Measurements from ENCODE around the gene SMIM30. TPM values are rescaled to one million over a fixed set of nuclear protein-coding genes. Genes with fewer than 3 reads are reported as not detected.
"Not testable (repeated sequence)": the region's sequence is repeated elsewhere in the genome, so short reads cannot be mapped to it uniquely, and the experiment has no call there.

Gene SMIM30
- total RNA-seq, 1 donor from 2014 or later, result 148 TPM

DNA sequence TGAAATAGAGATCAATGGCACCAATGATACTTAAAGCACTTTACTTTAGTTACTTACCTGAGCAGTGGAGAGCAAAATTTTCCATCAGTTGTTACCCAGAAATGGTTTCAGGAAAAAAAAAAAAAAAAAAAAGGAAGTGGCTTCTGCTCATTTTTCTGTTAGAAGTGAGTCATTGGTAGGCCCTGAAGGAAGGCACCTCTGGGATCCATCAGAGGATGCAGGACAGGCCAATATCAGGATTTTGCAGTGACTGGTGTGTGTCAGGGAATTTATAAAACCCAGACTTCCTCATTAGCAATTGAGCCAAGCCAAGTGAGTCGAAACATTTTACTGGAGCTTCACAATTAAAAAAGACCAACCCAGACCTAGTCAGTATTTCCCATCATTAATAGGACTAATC is 2.3 kb upstream of the SMIM30 start:
- no peaks in the 10 kb centered on the region for H3K9me3 ChIP-seq (replicated peaks)
- TF ChIP-seq, protein P1, sequence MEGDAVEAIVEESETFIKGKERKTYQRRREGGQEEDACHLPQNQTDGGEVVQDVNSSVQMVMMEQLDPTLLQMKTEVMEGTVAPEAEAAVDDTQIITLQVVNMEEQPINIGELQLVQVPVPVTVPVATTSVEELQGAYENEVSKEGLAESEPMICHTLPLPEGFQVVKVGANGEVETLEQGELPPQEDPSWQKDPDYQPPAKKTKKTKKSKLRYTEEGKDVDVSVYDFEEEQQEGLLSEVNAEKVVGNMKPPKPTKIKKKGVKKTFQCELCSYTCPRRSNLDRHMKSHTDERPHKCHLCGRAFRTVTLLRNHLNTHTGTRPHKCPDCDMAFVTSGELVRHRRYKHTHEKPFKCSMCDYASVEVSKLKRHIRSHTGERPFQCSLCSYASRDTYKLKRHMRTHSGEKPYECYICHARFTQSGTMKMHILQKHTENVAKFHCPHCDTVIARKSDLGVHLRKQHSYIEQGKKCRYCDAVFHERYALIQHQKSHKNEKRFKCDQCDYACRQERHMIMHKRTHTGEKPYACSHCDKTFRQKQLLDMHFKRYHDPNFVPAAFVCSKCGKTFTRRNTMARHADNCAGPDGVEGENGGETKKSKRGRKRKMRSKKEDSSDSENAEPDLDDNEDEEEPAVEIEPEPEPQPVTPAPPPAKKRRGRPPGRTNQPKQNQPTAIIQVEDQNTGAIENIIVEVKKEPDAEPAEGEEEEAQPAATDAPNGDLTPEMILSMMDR (IDR thresholded peaks at IDR 0.05; ENCODE audit: borderline replicate concordance), result no peak
- intact Hi-C loops (cut with micrococcal nuclease), result no loop called here
- no peak overlapping the region for H3K4me3 ChIP-seq
- peaks cover 8% of the 10 kb centered on the region for H3K36me3 ChIP-seq
- peaks cover 24% of the 10 kb centered on the region for H3K4me1 ChIP-seq
- DNase-seq, result no peak
- no peaks in the 10 kb centered on the region for H3K27me3 ChIP-seq (ENCODE audit: low read depth)
- H3K27ac ChIP-seq (replicated peaks), result no peak overlapping the region

DNA sequence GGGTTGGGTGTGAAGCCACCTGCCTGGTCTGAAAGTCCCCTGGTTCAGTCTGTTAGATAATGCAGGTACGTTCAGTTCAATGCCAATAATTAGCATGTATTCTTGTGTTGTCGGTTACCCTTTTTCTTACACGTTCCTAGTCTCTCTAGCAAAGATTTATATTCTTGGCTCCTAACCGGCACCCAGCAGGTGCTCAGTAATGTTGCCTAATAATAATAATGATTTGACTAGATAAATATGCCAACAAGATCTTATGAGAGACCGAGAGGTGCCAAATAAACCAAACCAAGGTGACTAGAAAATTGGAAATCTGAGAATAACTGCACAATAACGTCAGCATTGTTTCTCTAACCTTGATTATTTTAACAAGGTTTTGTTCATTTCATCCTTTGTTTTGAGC is 1.1 kb upstream of the SMIM30 start:
- intact Hi-C loops (cut with micrococcal nuclease), result no loop called here
- Histone ChIP-seq H3K27ac (replicated peaks) (no peak overlapping the region), H3K36me3 (peaks cover 16% of the 10 kb centered on the region), H3K4me1 (peaks cover 36% of the 10 kb centered on the region), H3K9me3 (replicated peaks) (no peaks in the 10 kb centered on the region), H3K27me3 (ENCODE audit: low read depth) (no peaks in the 10 kb centered on the region), H3K4me3 (peak overlapping the region; percentile 79)
- TF ChIP-seq, protein P1 (IDR thresholded peaks at IDR 0.05; ENCODE audit: borderline replicate concordance), result no peak
- no peak for DNase-seq

DNA sequence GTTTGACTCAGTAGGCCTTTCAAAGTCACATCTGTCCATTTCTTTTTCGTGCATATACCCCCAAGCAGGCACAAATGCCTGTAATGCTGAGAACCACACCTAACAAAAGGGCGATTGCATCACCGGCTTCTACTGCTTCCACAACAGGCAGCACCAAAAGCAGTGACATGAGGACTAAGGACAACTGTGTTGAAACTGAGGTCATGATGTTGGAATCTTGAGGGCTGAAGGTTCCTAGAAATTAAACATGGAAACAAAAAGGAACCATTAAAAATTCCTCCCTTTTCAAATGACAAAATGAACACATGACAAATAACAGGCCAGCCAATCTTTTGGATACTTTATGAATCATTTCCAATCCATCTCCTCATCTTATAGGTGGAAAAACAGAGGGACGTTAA is 980 bp downstream of the SMIM30 start:
- Histone ChIP-seq H3K27ac (replicated peaks) (peak overlapping the region; percentile 91), H3K4me3 (peak overlapping the region; percentile 79), H3K4me1 (peaks cover 41% of the 10 kb centered on the region), H3K36me3 (peaks cover 16% of the 10 kb centered on the region)
- H3K27me3 ChIP-seq (ENCODE audit: low read depth); intact Hi-C loops (cut with micrococcal nuclease); H3K9me3 ChIP-seq (replicated peaks): not testable (repeated sequence)
- peak; percentile 15 for DNase-seq

DNA sequence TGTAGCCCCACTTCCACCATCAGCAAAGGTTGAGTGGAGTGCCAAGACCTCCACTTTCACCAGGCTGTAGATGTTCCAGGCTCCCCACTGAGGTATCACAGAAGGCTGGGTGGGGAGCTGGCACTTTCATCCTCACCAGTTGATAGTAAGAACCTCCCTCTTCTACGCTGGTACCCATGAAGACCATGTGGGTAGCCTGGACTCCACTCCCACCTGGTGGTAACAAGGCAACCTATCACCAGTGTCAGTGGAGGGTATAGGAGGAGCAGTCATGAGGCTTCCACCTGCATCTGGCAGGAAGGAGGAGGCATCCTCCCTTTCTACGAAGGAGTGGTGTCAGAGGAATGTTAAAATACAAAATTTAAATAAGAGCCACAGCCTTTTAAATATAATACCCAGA is 4.4 kb downstream of the SMIM30 start:
- Histone ChIP-seq H3K4me1 (peaks cover 38% of the 10 kb centered on the region), H3K27me3 (ENCODE audit: low read depth) (no peaks in the 10 kb centered on the region), H3K27ac (replicated peaks) (no peak overlapping the region), H3K36me3 (peaks cover 16% of the 10 kb centered on the region), H3K9me3 (replicated peaks) (no peaks in the 10 kb centered on the region), H3K4me3 (no peak overlapping the region)
- intact Hi-C loops (cut with micrococcal nuclease), result no loop called here
- no peak for DNase-seq
- TF ChIP-seq, protein P1 (IDR thresholded peaks at IDR 0.05; ENCODE audit: borderline replicate concordance), result peak; percentile 34

DNA sequence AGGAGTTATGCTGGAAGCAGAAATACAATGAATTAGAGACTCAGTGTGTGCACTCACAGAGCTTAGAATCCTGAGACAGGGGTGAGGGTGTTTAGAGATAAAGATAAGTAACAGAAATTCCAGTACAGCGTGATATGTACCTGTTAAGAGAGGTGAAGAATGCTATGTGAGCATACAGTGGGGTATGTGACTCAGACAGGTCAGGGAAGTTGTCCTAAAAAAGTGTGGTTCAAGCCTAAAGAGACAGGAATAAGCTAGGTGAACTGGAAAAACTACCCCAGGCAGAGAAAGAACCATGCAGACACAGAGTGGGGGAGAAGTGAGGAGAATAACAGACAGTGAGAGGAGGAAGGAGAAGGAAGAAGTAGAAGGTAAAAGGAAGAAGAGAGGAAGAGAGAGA is 8.6 kb downstream of the SMIM30 start:
- Histone ChIP-seq H3K9me3 (replicated peaks) (no peaks in the 10 kb centered on the region), H3K4me3 (no peak overlapping the region), H3K36me3 (no peaks in the 10 kb centered on the region), H3K27ac (replicated peaks) (no peak overlapping the region), H3K27me3 (ENCODE audit: low read depth) (no peaks in the 10 kb centered on the region), H3K4me1 (peaks cover 7% of the 10 kb centered on the region)
- intact Hi-C loops (cut with micrococcal nuclease), result no loop called here
- TF ChIP-seq, protein P1 (IDR thresholded peaks at IDR 0.05; ENCODE audit: borderline replicate concordance), result no peak
- DNase-seq, result no peak

DNA sequence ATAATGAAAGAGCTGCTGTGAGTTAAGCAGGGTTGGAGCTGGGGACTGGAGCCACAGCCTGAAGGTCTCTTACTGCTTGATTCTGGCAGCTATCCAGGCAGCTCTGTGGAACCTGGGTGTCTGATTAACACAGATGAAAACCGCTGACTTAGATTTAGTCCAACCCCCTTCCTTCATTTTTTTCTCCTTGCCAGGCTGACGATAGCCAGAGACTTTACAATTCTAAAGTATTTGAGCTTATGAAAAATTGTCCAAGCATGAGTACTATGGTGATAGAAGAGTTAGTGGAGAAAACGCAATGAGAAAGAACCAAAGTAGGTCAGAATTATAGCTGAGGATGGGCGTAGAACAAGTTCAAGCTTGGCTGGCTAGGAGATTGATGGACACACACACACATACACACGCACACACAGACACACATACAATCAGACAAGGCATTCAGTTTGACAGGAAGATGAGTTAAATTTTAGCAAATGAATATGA is 18.2 kb downstream of the SMIM30 start:
- peak overlapping the region; percentile 31 for H3K27ac ChIP-seq (replicated peaks)
- intact Hi-C loops (cut with micrococcal nuclease), result no loop called here
- H3K4me1 ChIP-seq, result no peaks in the 10 kb centered on the region
- no peaks in the 10 kb centered on the region for H3K36me3 ChIP-seq
- no peaks in the 10 kb centered on the region for H3K9me3 ChIP-seq (replicated peaks)
- TF ChIP-seq, protein P1 (IDR thresholded peaks at IDR 0.05; ENCODE audit: borderline replicate concordance), result no peak
- DNase-seq, result peak; percentile 23
- H3K27me3 ChIP-seq (ENCODE audit: low read depth), result no peaks in the 10 kb centered on the region
- H3K4me3 ChIP-seq, result peak overlapping the region; percentile 22
